Type B pancreatic cell (in vitro differentiated cells): ENCODE measurements around the gene ATL1. TPM values are rescaled to one million over a fixed set of nuclear protein-coding genes. Genes with fewer than 3 reads are reported as not detected.
"Not testable (repeated sequence)": the region's sequence is repeated elsewhere in the genome, so short reads cannot be mapped to it uniquely, and the experiment has no call there.

Experiments used
- DNase-seq: peaks from one replicate; pipeline ENCODE4 v3.0.0; 2021; ENCODE audit warnings: mixed read lengths; ENCODE audit not compliant: unreplicated experiment; ENCODE audit errors: extremely low spot score
- H3K27ac Mint-ChIP-seq: 2 replicates; pipeline ENCODE4 v1.8.0; 2021; ENCODE audit warnings: mild to moderate bottlenecking, mixed read lengths
- H3K27me3 Mint-ChIP-seq: 2 replicates; pipeline ENCODE4 v1.8.0; 2021; ENCODE audit warnings: mixed read lengths
- H3K36me3 Mint-ChIP-seq: 2 replicates; pipeline ENCODE4 v1.8.0; 2021; ENCODE audit warnings: mixed read lengths
- H3K4me1 Mint-ChIP-seq: one replicate; pipeline ENCODE4 v1.8.0; 2021; ENCODE audit warnings: mixed read lengths; ENCODE audit not compliant: unreplicated experiment
- H3K4me3 Mint-ChIP-seq: 2 replicates; pipeline ENCODE4 v1.8.0; 2021; ENCODE audit warnings: mild to moderate bottlenecking, mixed read lengths
- H3K9me3 Mint-ChIP-seq: 2 replicates; pipeline ENCODE4 v1.8.0; 2021; ENCODE audit warnings: mixed read lengths
- total RNA-seq: library from RNA; stranded (reverse); gene quantifications from 2 replicates; pipeline ENCODE4 v1.2.1, GENCODE V29; 2021; ENCODE audit warnings: low replicate concordance
- TF ChIP-seq, protein P1 (sequence below): fragments of 200-600 bp; sonication (generic); conservative IDR thresholded peaks from 2 replicates; pipeline ENCODE4 v1.5.0; 2021; ENCODE audit warnings: antibody characterized with exemption, mild to moderate bottlenecking

Gene ATL1
- total RNA-seq, 1 donor from 2014 or later: 5.7 TPM

DNA sequence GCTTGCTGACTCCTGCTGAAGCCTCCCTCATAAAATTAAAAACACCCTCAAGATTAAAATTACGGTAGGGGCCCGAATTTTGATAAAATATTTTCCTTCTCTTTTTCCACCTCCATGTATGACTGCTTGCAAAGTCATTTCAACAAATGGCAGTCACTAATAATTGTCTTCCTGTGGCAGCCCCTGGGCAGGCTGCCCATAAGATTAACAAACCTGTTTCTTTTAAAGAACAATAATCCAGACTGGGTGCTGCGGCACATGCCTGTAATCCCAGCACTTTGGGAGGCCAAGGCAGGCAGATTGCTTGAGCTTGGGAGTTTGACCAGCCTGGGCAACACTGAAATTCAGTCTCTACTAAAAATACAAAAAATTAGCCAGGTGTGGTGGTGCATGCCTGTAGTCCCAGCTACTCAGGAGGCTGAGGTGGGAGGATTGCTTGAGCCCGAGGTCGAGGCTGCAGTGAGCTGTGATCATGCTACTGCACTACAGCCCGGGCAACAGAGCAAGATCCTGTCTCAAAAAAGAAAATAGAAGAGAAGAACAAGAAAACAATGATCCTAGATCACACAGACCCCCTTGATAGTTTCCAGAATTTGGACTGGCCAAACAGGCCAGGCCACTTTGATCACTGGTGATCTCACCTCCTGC, 99.5 kb downstream of the ATL1 start:
- H3K27me3 Mint-ChIP-seq: no peaks in the 10 kb centered on the region
- TF ChIP-seq, protein P1, sequence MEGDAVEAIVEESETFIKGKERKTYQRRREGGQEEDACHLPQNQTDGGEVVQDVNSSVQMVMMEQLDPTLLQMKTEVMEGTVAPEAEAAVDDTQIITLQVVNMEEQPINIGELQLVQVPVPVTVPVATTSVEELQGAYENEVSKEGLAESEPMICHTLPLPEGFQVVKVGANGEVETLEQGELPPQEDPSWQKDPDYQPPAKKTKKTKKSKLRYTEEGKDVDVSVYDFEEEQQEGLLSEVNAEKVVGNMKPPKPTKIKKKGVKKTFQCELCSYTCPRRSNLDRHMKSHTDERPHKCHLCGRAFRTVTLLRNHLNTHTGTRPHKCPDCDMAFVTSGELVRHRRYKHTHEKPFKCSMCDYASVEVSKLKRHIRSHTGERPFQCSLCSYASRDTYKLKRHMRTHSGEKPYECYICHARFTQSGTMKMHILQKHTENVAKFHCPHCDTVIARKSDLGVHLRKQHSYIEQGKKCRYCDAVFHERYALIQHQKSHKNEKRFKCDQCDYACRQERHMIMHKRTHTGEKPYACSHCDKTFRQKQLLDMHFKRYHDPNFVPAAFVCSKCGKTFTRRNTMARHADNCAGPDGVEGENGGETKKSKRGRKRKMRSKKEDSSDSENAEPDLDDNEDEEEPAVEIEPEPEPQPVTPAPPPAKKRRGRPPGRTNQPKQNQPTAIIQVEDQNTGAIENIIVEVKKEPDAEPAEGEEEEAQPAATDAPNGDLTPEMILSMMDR: no peak
- no peak for DNase-seq
- H3K4me3 Mint-ChIP-seq: no peak overlapping the region
- H3K4me1 Mint-ChIP-seq: peaks cover 28% of the 10 kb centered on the region
- H3K36me3 Mint-ChIP-seq: peaks cover 37% of the 10 kb centered on the region
- H3K27ac Mint-ChIP-seq: no peak overlapping the region
- H3K9me3 Mint-ChIP-seq: no peaks in the 10 kb centered on the region

DNA sequence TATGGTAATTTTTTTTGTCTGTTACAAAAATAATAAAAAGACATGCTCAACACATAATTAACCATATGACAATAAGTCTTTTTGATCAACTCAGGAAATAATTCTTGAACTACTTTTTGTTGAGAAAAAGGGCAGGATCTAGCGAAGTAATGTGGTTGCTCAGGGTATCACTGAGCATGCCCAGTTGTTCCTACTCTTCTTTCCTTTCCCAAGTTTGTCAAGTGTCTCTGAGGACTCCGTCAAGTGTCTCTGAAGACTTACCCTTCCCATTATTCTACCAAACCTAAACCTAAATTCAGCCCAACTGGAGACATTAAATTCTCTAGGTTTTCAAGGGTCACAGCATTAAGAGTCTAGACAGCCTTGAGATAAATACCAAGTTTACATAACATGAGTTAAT, 104.6 kb downstream of the ATL1 start:
- Mint-ChIP-seq H3K4me1 (peaks cover 15% of the 10 kb centered on the region), H3K36me3 (peaks cover 35% of the 10 kb centered on the region)
- H3K9me3 Mint-ChIP-seq, DNase-seq, H3K27me3 Mint-ChIP-seq, H3K4me3 Mint-ChIP-seq, H3K27ac Mint-ChIP-seq: not testable (repeated sequence)

DNA sequence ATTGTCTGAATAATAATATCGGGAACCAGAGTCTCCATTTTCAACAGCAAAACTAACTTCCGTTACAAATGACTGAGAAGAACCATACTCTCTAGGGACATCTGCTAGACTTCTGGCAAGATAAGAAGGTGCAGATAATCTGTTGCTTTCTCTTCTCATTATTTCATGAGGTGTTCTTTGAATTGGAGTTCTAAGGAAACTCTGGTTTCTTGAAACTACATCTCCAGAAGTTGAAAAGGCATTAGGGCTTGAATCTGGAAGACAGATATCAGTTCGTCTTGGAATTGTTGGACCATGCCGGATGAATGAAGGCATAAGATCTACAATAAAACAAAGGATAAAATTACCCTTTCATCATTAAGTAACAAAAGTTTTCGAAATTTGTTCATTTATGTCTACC, 105.4 kb downstream of the ATL1 start:
- DNase-seq, H3K4me3 Mint-ChIP-seq, H3K27me3 Mint-ChIP-seq, H3K4me1 Mint-ChIP-seq, H3K27ac Mint-ChIP-seq, H3K9me3 Mint-ChIP-seq: not testable (repeated sequence)
- H3K36me3 Mint-ChIP-seq: peaks cover 30% of the 10 kb centered on the region

DNA sequence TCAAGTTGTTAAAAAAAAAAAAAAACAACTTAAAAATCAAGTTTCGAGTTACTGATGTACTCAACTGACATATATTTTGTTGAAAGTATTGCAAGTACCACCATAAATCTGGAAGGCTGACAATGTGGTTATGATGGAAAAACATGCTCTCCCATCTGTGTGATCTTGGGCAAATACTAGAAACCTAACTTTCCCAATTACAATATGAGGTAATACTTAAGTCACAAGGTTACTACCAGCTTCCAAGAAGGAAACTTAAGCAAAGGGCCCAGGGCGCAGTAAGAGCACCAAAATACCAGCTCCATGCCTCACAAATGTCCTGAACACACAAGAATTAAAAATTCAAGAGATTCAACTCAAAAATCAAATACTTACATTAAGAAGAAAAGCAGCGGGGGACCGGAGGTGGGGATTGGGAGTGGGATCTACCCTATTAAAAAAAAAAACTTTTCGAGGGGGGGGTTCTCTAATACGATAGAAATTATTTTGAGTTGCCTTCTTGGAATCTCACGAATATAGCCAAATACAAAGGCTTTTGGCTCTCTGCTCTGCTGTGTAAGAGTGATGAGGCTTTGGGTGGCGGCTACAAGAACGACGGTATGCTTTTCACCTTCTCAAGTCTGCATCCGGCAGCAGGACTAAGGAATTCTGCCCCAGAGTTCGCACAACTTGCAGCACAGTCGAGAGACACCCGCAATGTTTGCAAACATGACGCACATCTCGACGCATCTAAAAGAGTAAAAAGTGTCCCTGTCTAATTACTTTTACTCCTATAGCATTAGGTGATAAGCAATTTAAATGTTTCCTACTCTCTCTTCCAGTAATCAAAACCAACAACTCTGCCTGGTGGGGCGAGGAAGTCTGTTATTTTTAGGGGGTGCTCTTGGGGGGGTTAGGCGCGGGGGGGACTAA, 107.1 kb downstream of the ATL1 start:
- DNase-seq: no peak
- Mint-ChIP-seq H3K9me3 (no peaks in the 10 kb centered on the region), H3K27ac (no peak overlapping the region), H3K27me3 (no peaks in the 10 kb centered on the region), H3K4me1 (peaks cover 9% of the 10 kb centered on the region), H3K36me3 (peaks cover 15% of the 10 kb centered on the region), H3K4me3 (no peak overlapping the region)
- TF ChIP-seq, protein P1: no peak

DNA sequence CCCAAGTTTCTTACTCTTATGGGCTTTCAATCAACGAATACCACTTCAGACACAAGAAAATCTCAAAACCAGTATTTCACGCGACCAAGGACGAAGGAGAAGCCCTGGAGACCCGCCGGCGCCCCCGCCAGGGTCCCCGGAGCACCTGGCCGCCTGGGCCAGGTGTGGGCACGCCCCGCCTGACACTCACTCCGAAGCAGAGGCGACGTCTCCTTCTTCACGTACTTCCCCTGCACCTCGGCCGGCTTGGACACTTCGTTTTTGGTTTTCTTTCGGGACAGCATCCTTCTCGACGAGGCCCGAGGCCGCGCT, 107.7 kb downstream of the ATL1 start:
- Mint-ChIP-seq H3K36me3 (peaks cover 15% of the 10 kb centered on the region), H3K4me1 (peaks cover 9% of the 10 kb centered on the region), H3K27me3 (no peaks in the 10 kb centered on the region), H3K27ac (no peak overlapping the region), H3K9me3 (no peaks in the 10 kb centered on the region), H3K4me3 (no peak overlapping the region)
- TF ChIP-seq, protein P1: no peak
- no peak for DNase-seq

DNA sequence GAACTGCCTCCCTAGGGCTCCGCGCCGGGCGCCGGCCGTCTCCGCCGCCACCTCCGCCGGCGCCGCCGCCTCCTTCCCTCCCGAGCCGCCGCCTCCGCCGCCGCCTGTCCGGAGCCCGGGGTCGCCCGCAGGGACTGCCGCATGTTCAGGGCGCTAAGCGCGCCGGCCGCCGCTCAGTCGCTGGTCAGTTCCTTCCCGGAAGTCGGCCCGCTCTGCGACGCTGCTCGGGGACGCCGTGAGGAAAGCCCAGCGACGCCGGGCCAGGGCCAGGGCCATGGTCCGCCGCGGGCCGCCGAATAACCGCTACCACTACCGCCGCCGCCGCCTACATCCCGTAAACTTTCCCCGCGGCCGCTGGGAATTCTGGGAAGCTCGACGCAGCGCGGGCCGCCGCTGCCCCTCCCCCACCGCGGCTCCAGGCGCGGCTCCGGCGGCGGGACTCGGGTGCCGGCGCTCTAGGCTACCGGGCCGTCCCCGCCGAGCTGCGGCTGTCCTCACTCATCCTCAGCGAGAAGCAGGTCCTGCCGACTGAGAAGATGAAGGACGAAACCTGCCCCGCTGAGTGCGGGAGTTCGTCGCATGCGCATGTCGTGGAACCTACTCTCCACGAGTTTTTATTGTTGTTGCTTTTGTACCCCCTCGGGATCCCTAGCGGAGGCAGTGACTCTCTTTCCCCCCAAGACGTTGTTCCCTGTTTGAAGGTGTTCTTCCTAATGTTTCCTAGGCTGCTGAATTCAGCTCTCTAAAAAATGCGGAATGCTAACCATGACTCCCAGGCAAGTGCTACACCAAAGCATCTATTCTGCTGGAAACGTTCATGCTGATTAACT, 108.3 kb downstream of the ATL1 start, which contains the start of gene SAV1:
TSS of gene SAV1 (minus strand) at position 311 of the 830 bp plus-strand sequence. CDS start 339 bp downstream, outside the sequence.
- no peak within 1 kb of the TSS for H3K27ac Mint-ChIP-seq
- TF ChIP-seq, protein P1: no peak
- peaks cover 11% of the 10 kb centered on the region for H3K36me3 Mint-ChIP-seq
- H3K9me3 Mint-ChIP-seq: no peaks in the 10 kb centered on the region
- DNase-seq: peak; percentile 84
- no peak within 1 kb of the TSS for H3K4me3 Mint-ChIP-seq
- H3K27me3 Mint-ChIP-seq: no peaks in the 10 kb centered on the region
- H3K4me1 Mint-ChIP-seq: peaks cover 9% of the 10 kb centered on the region
